WTC11 (cell line): Measurements from ENCODE around the gene PES1.

Experiments
- ATF1 ChIP-seq: sonication (generic); formaldehyde crosslinking; IDR thresholded peaks from 2 replicates; pipeline ENCODE4 v1.8.1; 2023; ENCODE audit warnings: mild to moderate bottlenecking, moderate library complexity, missing genetic modification reagents
- ATF2 ChIP-seq: sonication (generic); formaldehyde crosslinking; IDR thresholded peaks from 2 replicates; pipeline ENCODE4 v1.8.1; 2022; ENCODE audit warnings: low read depth, missing genetic modification reagents, borderline replicate concordance
- ATF3 ChIP-seq: sonication (generic); formaldehyde crosslinking; conservative IDR thresholded peaks from 2 replicates; pipeline ENCODE4 v1.8.1; 2022; ENCODE audit warnings: mild to moderate bottlenecking, missing genetic modification reagents
- CREM ChIP-seq: sonication (generic); formaldehyde crosslinking; IDR thresholded peaks from 2 replicates; pipeline ENCODE4 v1.8.1; 2022; ENCODE audit warnings: mild to moderate bottlenecking, missing genetic modification reagents, moderate library complexity
- CTCF ChIP-seq: fragments of 200-600 bp; IDR thresholded peaks from 2 replicates; pipeline ENCODE4 v1.8.0; 2022; ENCODE audit warnings: antibody characterized with exemption
- FOXP4 ChIP-seq: sonication (generic); formaldehyde crosslinking; IDR thresholded peaks from 2 replicates; pipeline ENCODE4 v1.8.0; 2022; ENCODE audit warnings: mild to moderate bottlenecking, missing genetic modification reagents
- IRF2 ChIP-seq: sonication (generic); formaldehyde crosslinking; IDR thresholded peaks from 2 replicates; pipeline ENCODE4 v1.8.0; 2022; ENCODE audit warnings: low read depth, missing genetic modification reagents, borderline replicate concordance
- JUN ChIP-seq: sonication (generic); formaldehyde crosslinking; IDR thresholded peaks from 2 replicates; pipeline ENCODE4 v1.8.0; 2023; ENCODE audit warnings: mild to moderate bottlenecking, missing genetic modification reagents
- MXD4 ChIP-seq: fragments of 250-450 bp; sonication (Bioruptor Pico); IDR thresholded peaks from 2 replicates; pipeline ENCODE4 v1.8.0; 2021; ENCODE audit warnings: mild to moderate bottlenecking, moderate library complexity, borderline replicate concordance
- RELA ChIP-seq: sonication (generic); formaldehyde crosslinking; IDR thresholded peaks from 2 replicates; pipeline ENCODE4 v1.8.1; 2022; ENCODE audit warnings: missing genetic modification reagents, mild to moderate bottlenecking, borderline replicate concordance
- SMAD3 ChIP-seq: sonication (generic); formaldehyde crosslinking; IDR thresholded peaks from 2 replicates; pipeline ENCODE4 v1.8.0; 2022; ENCODE audit warnings: missing genetic modification reagents, mild to moderate bottlenecking, borderline replicate concordance
- TCF7 ChIP-seq: sonication (generic); formaldehyde crosslinking; IDR thresholded peaks from 2 replicates; pipeline ENCODE4 v1.8.0; 2022; ENCODE audit warnings: mild to moderate bottlenecking, low read depth, missing genetic modification reagents, moderate library complexity
- ZNF396 ChIP-seq: fragments of 250-450 bp; sonication (Bioruptor Pico); IDR thresholded peaks from 2 replicates; pipeline ENCODE4 v1.8.0; 2021; ENCODE audit warnings: mild to moderate bottlenecking, moderate library complexity, borderline replicate concordance
- ZNF512 ChIP-seq: sonication (generic); formaldehyde crosslinking; IDR thresholded peaks from 2 replicates; pipeline ENCODE4 v1.8.1; 2022; ENCODE audit warnings: missing genetic modification reagents, borderline replicate concordance

GRCh38 chr22:30557243-30557642 lies 34.5 kb downstream of the PES1 start:
- TF ChIP-seq CTCF (no peak; the same call in 1 of the 2 replicates), RELA (CRISPR knock-in tag) (no peak), ZNF396 (no peak), JUN (no peak), ZNF512 (CRISPR knock-in tag) (no peak), IRF2 (no peak), ATF1 (CRISPR knock-in tag) (no peak), TCF7 (CRISPR knock-in tag) (no peak), ATF2 (no peak), SMAD3 (CRISPR knock-in tag) (no peak), MXD4 (CRISPR knock-in tag) (no peak), FOXP4 (CRISPR knock-in tag) (no peak), CREM (CRISPR knock-in tag) (no peak), ATF3 (CRISPR knock-in tag) (no peak)
